GM19395 (cell line): ENCODE data around the gene AMIGO1.

Experiments
- ATAC-seq: cut with Tn5 transposase; IDR thresholded peaks from one replicate; pipeline ENCODE4 v1.9.1; 2021; ENCODE audit warnings: mild to moderate bottlenecking, moderate library complexity; ENCODE audit not compliant: unreplicated experiment

Gene AMIGO1

GRCh38 chr1:109534307-109534858, 24.9 kb upstream of the AMIGO1 start:
- ATAC-seq = no peak

GRCh38 chr1:109532365-109533136, 23.0 kb upstream of the AMIGO1 start:
- ATAC-seq = peak; percentile 76

GRCh38 chr1:109531826-109532364, 22.4 kb upstream of the AMIGO1 start:
- ATAC-seq = no peak

GRCh38 chr1:109531380-109531779, 21.9 kb upstream of the AMIGO1 start:
- ATAC-seq = no peak

- ATAC-seq = no peak
These were observed 21.0 kb upstream of the AMIGO1 start for GRCh38 chr1:109530457-109531087.

GRCh38 chr1:109529881-109530456, 20.4 kb upstream of the AMIGO1 start:
- ATAC-seq = no peak

- ATAC-seq = no peak
These were observed 19.2 kb upstream of the AMIGO1 start for GRCh38 chr1:109528712-109529111.

- no peak for ATAC-seq
These were observed 18.5 kb upstream of the AMIGO1 start for GRCh38 chr1:109527846-109528695.

- ATAC-seq = peak; percentile 63
These were observed 17.7 kb upstream of the AMIGO1 start for GRCh38 chr1:109527098-109527811.

GRCh38 chr1:109523706-109524105, 14.2 kb upstream of the AMIGO1 start:
- ATAC-seq = no peak

GRCh38 chr1:109522026-109522425, 12.5 kb upstream of the AMIGO1 start:
- ATAC-seq = no peak

- no peak for ATAC-seq
These were observed 11.8 kb upstream of the AMIGO1 start for GRCh38 chr1:109521002-109521951.

- ATAC-seq = no peak
These were observed 7.8 kb upstream of the AMIGO1 start for GRCh38 chr1:109517337-109517736.

GRCh38 chr1:109516872-109517271, 7.3 kb upstream of the AMIGO1 start:
- no peak for ATAC-seq

- no peak for ATAC-seq
These were observed 5.3 kb upstream of the AMIGO1 start for GRCh38 chr1:109514846-109515245.

- no peak for ATAC-seq
These were observed 3.7 kb upstream of the AMIGO1 start for GRCh38 chr1:109513110-109513710.

GRCh38 chr1:109508873-109509175, 703 bp downstream of the AMIGO1 start:
- ATAC-seq = no peak

- no peak for ATAC-seq
These were observed 1.3 kb downstream of the AMIGO1 start for GRCh38 chr1:109508001-109508872.
